Ecto neural progenitor cell (in vitro differentiated cells): ENCODE measurements around the gene FOXK1.
A peak's percentile ranks its signal among the peaks of the same experiment; 100 is the strongest.
"Not testable (repeated sequence)": the region's sequence is repeated elsewhere in the genome, so short reads cannot be mapped to it uniquely, and the experiment has no call there.

Experiments used
- DNase-seq: peaks from one replicate; pipeline ENCODE4 v3.0.0-alpha.2; 2018; ENCODE audit warnings: low spot score

The FOXK1 gene

GRCh38 chr7:4681886-4682620, at the start of gene FOXK1:
TSS of gene FOXK1 (plus strand) at chr7:4682295. CDS start at chr7:4682309, 14 bp downstream.
- peak; percentile 84 for DNase-seq

GRCh38 chr7:4633012-4633411, 49.1 kb upstream of the FOXK1 start:
- DNase-seq: no peak

GRCh38 chr7:4634166-4634565, 47.9 kb upstream of the FOXK1 start:
- no peak for DNase-seq

- DNase-seq: no peak
Measured at GRCh38 chr7:4638781-4639575, 43.1 kb upstream of the FOXK1 start.

- no peak for DNase-seq
Measured at GRCh38 chr7:4641091-4641666, 40.9 kb upstream of the FOXK1 start.

GRCh38 chr7:4641667-4642467, 40.2 kb upstream of the FOXK1 start:
- DNase-seq: peak; percentile 97

GRCh38 chr7:4642468-4643203, 39.5 kb upstream of the FOXK1 start:
- DNase-seq: no peak

- not testable (repeated sequence) for DNase-seq
Measured at GRCh38 chr7:4643204-4643471, 39.0 kb upstream of the FOXK1 start.

- no peak for DNase-seq
Measured at GRCh38 chr7:4645246-4645645, 36.8 kb upstream of the FOXK1 start.

GRCh38 chr7:4648111-4648510, 34.0 kb upstream of the FOXK1 start:
- DNase-seq: no peak

- DNase-seq: peak; percentile 89
Measured at GRCh38 chr7:4650433-4651047, 31.6 kb upstream of the FOXK1 start.

- no peak for DNase-seq
Measured at GRCh38 chr7:4653771-4654170, 28.3 kb upstream of the FOXK1 start.

GRCh38 chr7:4655311-4655710, 26.8 kb upstream of the FOXK1 start:
- no peak for DNase-seq

GRCh38 chr7:4655896-4656295, 26.2 kb upstream of the FOXK1 start:
- DNase-seq: no peak

- DNase-seq: no peak
Measured at GRCh38 chr7:4657640-4658417, 24.3 kb upstream of the FOXK1 start.

GRCh38 chr7:4659551-4660286, 22.4 kb upstream of the FOXK1 start:
- DNase-seq: no peak

GRCh38 chr7:4661871-4662270, 20.2 kb upstream of the FOXK1 start:
- no peak for DNase-seq

GRCh38 chr7:4663239-4664018, 18.7 kb upstream of the FOXK1 start:
- DNase-seq: no peak

GRCh38 chr7:4665661-4666060, 16.4 kb upstream of the FOXK1 start:
- no peak for DNase-seq
